NCI-H748 (cell line): ENCODE data around the gene TP53AIP1.

Experiments
- DNase-seq: peaks from one replicate; lab custom pipeline; 2025; ENCODE audit not compliant: unreplicated experiment; lab: John Stamatoyannopoulos, UW

Gene TP53AIP1

GRCh38 chr11:128891913-128892398, 50.7 kb downstream of the TP53AIP1 start:
- DNase-seq = no peak

GRCh38 chr11:128890543-128891368, 51.9 kb downstream of the TP53AIP1 start, which contains the start of gene KCNJ5:
Gene KCNJ5 (plus strand): TSS chr11:128891356. CDS start chr11:128911274, 19,918 bp downstream.
- DNase-seq = peak; percentile 51

- DNase-seq = no peak
Measured at GRCh38 chr11:128890216-128890542, 52.5 kb downstream of the TP53AIP1 start.

GRCh38 chr11:128889657-128890213, 52.9 kb downstream of the TP53AIP1 start:
- no peak for DNase-seq

- DNase-seq = no peak
Measured at GRCh38 chr11:128888034-128888985, 54.4 kb downstream of the TP53AIP1 start.

- peak; percentile 56 for DNase-seq
Measured at GRCh38 chr11:128886406-128887124, 56.1 kb downstream of the TP53AIP1 start.
